ENCODE data around the gene DEPP1.

The DEPP1 gene

GRCh38 chr10:44944354-44944753, 34.3 kb downstream of the DEPP1 start:
- DNase-seq (no peak), ATAC-seq (replicated peaks) (no peak)
- Mint-ChIP-seq H3K4me3 (no peak overlapping the region), H3K27me3 (peaks cover 11 to 17% of the 10 kb centered on the region in 2 donors), H3K27ac (no peak overlapping the region), H3K9me3 (peaks cover 8 to 18% of the 10 kb centered on the region in 2 donors), H3K4me1 (ENCODE audit: low read depth in 2 of 2) (no peaks in the 10 kb centered on the region), H3K36me3 (ENCODE audit: insufficient read depth) (peaks cover 3% of the 10 kb centered on the region)

- no peaks in the 10 kb centered on the region for H3K36me3 Mint-ChIP-seq (ENCODE audit: insufficient read depth)
- no peak for DNase-seq
- H3K27me3 Mint-ChIP-seq = peaks cover 17 to 26% of the 10 kb centered on the region in 2 donors
- H3K4me1 Mint-ChIP-seq (ENCODE audit: low read depth in 2 of 2) = peaks cover 0 to 9% of the 10 kb centered on the region in 2 donors
- H3K27ac Mint-ChIP-seq = no peak overlapping the region
- peaks cover 5 to 11% of the 10 kb centered on the region in 2 donors for H3K9me3 Mint-ChIP-seq
- H3K4me3 Mint-ChIP-seq = no peak overlapping the region
- ATAC-seq (replicated peaks) = no peak
Observed at GRCh38 chr10:44939691-44940401, 38.8 kb downstream of the DEPP1 start.

GRCh38 chr10:44938956-44939355, 39.7 kb downstream of the DEPP1 start:
- ATAC-seq (replicated peaks) (no peak), DNase-seq (no peak)
- peaks cover 17 to 30% of the 10 kb centered on the region in 2 donors for H3K27me3 Mint-ChIP-seq
- no peaks in the 10 kb centered on the region for H3K36me3 Mint-ChIP-seq (ENCODE audit: insufficient read depth)
- H3K4me1 Mint-ChIP-seq (ENCODE audit: low read depth in 2 of 2) = peaks cover 0 to 9% of the 10 kb centered on the region in 2 donors
- peaks cover 0 to 2% of the 10 kb centered on the region in 2 donors for H3K9me3 Mint-ChIP-seq
- H3K4me3 Mint-ChIP-seq = no peak overlapping the region
- no peak overlapping the region for H3K27ac Mint-ChIP-seq

- no peaks in the 10 kb centered on the region for H3K36me3 Mint-ChIP-seq (ENCODE audit: insufficient read depth)
- DNase-seq (no peak), ATAC-seq (replicated peaks) (no peak)
- no peaks in the 10 kb centered on the region for H3K9me3 Mint-ChIP-seq
- H3K27ac Mint-ChIP-seq = no peak overlapping the region
- H3K4me3 Mint-ChIP-seq = no peak overlapping the region
- peaks cover 0 to 11% of the 10 kb centered on the region in 2 donors for H3K4me1 Mint-ChIP-seq (ENCODE audit: low read depth in 2 of 2)
- peaks cover 8 to 23% of the 10 kb centered on the region in 2 donors for H3K27me3 Mint-ChIP-seq
Observed at GRCh38 chr10:44937196-44938005, 41.2 kb downstream of the DEPP1 start.

GRCh38 chr10:44936314-44936975, 42.2 kb downstream of the DEPP1 start:
- no peak for DNase-seq
- no peak for ATAC-seq (replicated peaks)
- Mint-ChIP-seq H3K9me3 (no peaks in the 10 kb centered on the region), H3K4me3 (no peak overlapping the region), H3K4me1 (ENCODE audit: low read depth in 2 of 2) (peaks cover 0 to 11% of the 10 kb centered on the region in 2 donors), H3K27ac (peak overlapping the region in 1 of 2 donors; percentile 81), H3K27me3 (peaks cover 1 to 19% of the 10 kb centered on the region in 2 donors), H3K36me3 (ENCODE audit: insufficient read depth) (no peaks in the 10 kb centered on the region)

GRCh38 chr10:44935966-44936295, 42.7 kb downstream of the DEPP1 start:
- H3K4me1 Mint-ChIP-seq (ENCODE audit: low read depth in 2 of 2) = peaks cover 0 to 11% of the 10 kb centered on the region in 2 donors
- H3K27me3 Mint-ChIP-seq = peaks cover 0 to 19% of the 10 kb centered on the region in 2 donors
- H3K36me3 Mint-ChIP-seq (ENCODE audit: insufficient read depth) = no peaks in the 10 kb centered on the region
- no peaks in the 10 kb centered on the region for H3K9me3 Mint-ChIP-seq
- DNase-seq = no peak
- no peak for ATAC-seq (replicated peaks)
- peak overlapping the region; percentile 51 to 81 for H3K27ac Mint-ChIP-seq
- H3K4me3 Mint-ChIP-seq = no peak overlapping the region

GRCh38 chr10:44935201-44935965, 43.2 kb downstream of the DEPP1 start:
- H3K27ac Mint-ChIP-seq = peak overlapping the region; percentile 51 to 81
- peaks cover 0 to 11% of the 10 kb centered on the region in 2 donors for H3K4me1 Mint-ChIP-seq (ENCODE audit: low read depth in 2 of 2)
- no peak for ATAC-seq (replicated peaks)
- H3K36me3 Mint-ChIP-seq (ENCODE audit: insufficient read depth) = no peaks in the 10 kb centered on the region
- no peaks in the 10 kb centered on the region for H3K9me3 Mint-ChIP-seq
- H3K27me3 Mint-ChIP-seq = peaks cover 0 to 19% of the 10 kb centered on the region in 2 donors
- no peak overlapping the region for H3K4me3 Mint-ChIP-seq
- DNase-seq = no peak

GRCh38 chr10:44934416-44935200, 44.0 kb downstream of the DEPP1 start:
- no peak for ATAC-seq (replicated peaks)
- peak overlapping the region in 1 of 2 donors; percentile 51 for H3K27ac Mint-ChIP-seq
- H3K9me3 Mint-ChIP-seq = no peaks in the 10 kb centered on the region
- no peaks in the 10 kb centered on the region for H3K36me3 Mint-ChIP-seq (ENCODE audit: insufficient read depth)
- H3K4me1 Mint-ChIP-seq (ENCODE audit: low read depth in 2 of 2) = peaks cover 0 to 11% of the 10 kb centered on the region in 2 donors
- no peak overlapping the region for H3K4me3 Mint-ChIP-seq
- H3K27me3 Mint-ChIP-seq = peaks cover 0 to 19% of the 10 kb centered on the region in 2 donors
- no peak for DNase-seq

- H3K4me1 Mint-ChIP-seq (ENCODE audit: low read depth in 2 of 2) = peaks cover 0 to 11% of the 10 kb centered on the region in 2 donors
- H3K4me3 Mint-ChIP-seq = no peak overlapping the region
- peaks cover 0 to 14% of the 10 kb centered on the region in 2 donors for H3K27me3 Mint-ChIP-seq
- ATAC-seq (replicated peaks) (no peak), DNase-seq (no peak)
- H3K27ac Mint-ChIP-seq = no peak overlapping the region
- H3K9me3 Mint-ChIP-seq = no peaks in the 10 kb centered on the region
- no peaks in the 10 kb centered on the region for H3K36me3 Mint-ChIP-seq (ENCODE audit: insufficient read depth)
Observed at GRCh38 chr10:44933451-44934321, 44.9 kb downstream of the DEPP1 start.

- peaks cover 0 to 12% of the 10 kb centered on the region in 2 donors for H3K27me3 Mint-ChIP-seq
- peaks cover 0 to 11% of the 10 kb centered on the region in 2 donors for H3K4me1 Mint-ChIP-seq (ENCODE audit: low read depth in 2 of 2)
- H3K36me3 Mint-ChIP-seq (ENCODE audit: insufficient read depth) = no peaks in the 10 kb centered on the region
- peak; percentile 97 for ATAC-seq (replicated peaks)
- H3K27ac Mint-ChIP-seq = no peak overlapping the region
- DNase-seq = peak; percentile 82 to 86 (median 85)
- H3K9me3 Mint-ChIP-seq = no peaks in the 10 kb centered on the region
- H3K4me3 Mint-ChIP-seq = no peak overlapping the region
Observed at GRCh38 chr10:44932517-44933450, 45.8 kb downstream of the DEPP1 start.

Data from effector memory CD8-positive, alpha-beta T cell (primary cell).